Raji (cell line): Measurements from ENCODE around the gene DUOX2.
A peak's percentile ranks its signal among the peaks of the same experiment; 100 is the strongest.

Experiments
- POLR2A ChIP-seq: IDR thresholded peaks from 2 replicates; pipeline ENCODE4 v1.6.1; 2011; ENCODE audit warnings: low read depth, low read length, control low read depth; ENCODE audit not compliant: insufficient read depth

DUOX2 gene

DNA sequence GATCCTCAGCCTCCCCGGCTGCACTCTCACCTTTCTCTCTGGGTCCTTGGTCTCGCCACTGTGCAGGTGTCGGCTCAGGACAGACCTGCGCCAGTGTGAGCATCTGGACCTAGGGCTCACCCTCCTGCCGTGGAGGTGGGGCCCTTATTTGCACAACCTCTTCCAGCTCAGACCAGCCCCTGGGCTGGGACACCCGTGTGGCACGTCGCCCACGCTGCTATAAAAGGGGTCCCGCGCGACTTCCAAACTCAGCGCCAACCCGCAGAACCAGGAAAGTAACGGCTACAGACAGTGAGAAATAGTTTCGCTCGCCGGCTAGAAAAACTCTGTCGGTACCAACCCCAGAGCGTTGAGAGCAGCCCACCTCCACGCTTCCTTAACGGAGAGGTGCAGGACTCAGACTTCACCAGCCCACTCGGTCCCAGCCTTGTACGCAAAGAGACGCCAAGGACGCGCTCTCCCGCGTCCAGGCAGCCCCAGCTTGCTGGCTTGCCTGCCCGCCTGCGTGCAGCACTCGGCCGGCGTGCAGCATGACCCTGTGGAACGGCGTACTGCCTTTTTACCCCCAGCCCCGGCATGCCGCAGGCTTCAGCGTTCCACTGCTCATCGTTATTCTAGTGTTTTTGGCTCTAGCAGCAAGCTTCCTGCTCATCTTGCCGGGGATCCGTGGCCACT, at the start of gene DUOX2, which contains the start of gene DUOXA2:
TSS of gene DUOX2 (minus strand) at position 97 of the 675 bp plus-strand sequence. CDS start 761 bp downstream, outside the sequence.
TSS of gene DUOXA2 (plus strand) at position 251 of the 675 bp plus-strand sequence. CDS start at position 531, 280 bp downstream.
- no peak for TF ChIP-seq POLR2A

- no peak for TF ChIP-seq POLR2A
Measured at GRCh38 chr15:45163508-45163856, 49.5 kb upstream of the DUOX2 start.

- 0 out of 2 replicates have a peak, but pooled peaks have one; percentile 13 for TF ChIP-seq POLR2A
Measured at GRCh38 chr15:45162771-45163507, 49.0 kb upstream of the DUOX2 start.

- no peak for TF ChIP-seq POLR2A
Measured at GRCh38 chr15:45161666-45162065, 47.7 kb upstream of the DUOX2 start.

DNA sequence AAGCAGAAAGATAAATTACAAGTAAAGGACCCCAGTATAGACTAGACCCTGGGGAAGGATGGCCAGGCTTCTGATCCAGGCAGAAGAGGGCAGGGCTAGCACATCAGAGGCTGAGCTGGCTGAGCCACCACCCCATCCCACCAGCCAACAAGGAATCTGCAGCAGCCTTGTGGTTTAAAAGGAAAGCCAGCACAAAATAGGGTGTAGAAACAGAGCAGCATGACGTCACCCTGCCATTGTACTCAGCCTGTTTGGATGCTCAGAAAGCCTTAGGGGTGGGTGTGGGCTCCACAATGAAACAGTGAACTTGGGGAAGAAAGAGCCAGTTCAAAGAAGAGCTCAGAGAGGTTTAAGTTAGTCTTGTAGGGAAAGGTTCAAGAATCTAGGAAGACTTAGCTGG, 44.0 kb upstream of the DUOX2 start:
- no peak for TF ChIP-seq POLR2A

DNA sequence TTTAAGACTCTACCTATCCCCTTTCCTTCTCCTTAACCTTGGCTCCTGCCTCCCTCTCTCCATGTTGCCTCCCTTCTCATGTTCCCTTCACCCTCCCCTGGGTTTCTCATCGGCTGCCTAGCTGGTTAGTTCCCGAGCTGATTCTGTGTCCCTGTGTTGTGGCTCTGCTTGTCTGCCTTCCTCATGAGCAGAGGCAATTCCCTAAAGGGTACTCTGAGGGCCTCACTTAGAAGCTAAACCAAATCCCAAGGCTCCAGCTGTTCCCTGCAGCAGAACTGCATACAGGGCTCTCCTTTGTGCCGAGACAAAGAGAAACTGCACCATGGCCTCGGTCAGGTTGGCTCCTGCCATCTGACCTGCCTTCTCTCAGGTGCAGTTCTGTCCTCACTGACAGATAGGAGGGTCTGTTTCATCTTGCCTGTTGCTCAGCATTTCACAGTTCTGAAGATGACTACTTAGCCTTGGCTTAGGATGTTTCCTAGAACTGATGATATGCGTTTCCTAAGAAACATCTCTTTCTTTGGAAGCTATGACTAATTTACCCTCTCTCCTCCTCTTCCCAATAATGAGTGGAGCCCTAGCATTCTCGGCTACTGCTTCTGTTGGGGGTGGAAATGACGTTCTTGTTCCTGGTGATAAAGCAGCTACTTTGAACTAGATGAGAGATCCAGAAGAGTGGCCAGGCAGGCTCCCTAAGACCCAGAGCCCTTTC, 42.9 kb upstream of the DUOX2 start:
- no peak for TF ChIP-seq POLR2A

GRCh38 chr15:45155739-45156138, 41.8 kb upstream of the DUOX2 start:
- no peak for TF ChIP-seq POLR2A

- no peak for TF ChIP-seq POLR2A
Measured at GRCh38 chr15:45151998-45152828, 38.2 kb upstream of the DUOX2 start.

GRCh38 chr15:45150997-45151396, 37.0 kb upstream of the DUOX2 start:
- no peak for TF ChIP-seq POLR2A

DNA sequence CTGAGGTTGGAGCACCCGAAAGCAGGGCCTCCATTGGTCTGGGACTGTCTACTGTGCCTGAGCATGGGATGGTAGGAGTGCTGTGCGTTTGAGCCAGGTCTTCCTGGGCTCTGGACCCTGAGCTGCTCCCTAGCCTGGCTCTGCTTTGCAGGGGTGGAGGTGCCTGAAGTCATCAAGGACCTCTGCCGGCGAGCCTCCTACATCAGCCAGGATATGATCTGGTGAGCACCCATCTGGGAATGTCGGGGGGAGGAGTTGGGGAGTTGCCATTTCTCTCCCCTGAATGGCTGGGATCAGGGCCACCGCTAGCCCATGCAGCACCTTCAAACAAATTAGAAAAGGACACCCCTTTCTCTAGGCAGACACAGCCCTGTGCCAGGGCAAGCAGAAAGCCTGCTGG, 36.5 kb upstream of the DUOX2 start:
- no peak for TF ChIP-seq POLR2A

DNA sequence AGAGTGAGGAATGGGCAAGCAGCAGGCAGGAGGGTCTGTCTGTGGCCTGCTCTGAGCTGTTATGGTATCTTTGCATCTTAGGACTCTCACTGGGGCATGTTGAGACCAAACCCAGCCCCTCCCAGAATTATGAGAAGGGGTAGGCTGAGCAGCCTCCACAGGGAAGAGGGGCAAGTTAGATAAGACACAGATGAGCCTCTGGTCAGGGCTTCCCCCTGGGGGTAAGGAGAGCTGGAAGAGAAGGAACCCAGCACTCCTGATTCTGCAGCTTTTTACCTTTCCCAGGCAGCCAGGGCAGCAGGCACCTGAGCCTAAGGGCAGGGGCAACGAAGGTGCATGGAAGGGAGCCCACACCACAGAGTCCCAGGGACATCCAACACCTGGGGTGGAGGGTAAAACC, 35.1 kb upstream of the DUOX2 start:
- no peak for TF ChIP-seq POLR2A

DNA sequence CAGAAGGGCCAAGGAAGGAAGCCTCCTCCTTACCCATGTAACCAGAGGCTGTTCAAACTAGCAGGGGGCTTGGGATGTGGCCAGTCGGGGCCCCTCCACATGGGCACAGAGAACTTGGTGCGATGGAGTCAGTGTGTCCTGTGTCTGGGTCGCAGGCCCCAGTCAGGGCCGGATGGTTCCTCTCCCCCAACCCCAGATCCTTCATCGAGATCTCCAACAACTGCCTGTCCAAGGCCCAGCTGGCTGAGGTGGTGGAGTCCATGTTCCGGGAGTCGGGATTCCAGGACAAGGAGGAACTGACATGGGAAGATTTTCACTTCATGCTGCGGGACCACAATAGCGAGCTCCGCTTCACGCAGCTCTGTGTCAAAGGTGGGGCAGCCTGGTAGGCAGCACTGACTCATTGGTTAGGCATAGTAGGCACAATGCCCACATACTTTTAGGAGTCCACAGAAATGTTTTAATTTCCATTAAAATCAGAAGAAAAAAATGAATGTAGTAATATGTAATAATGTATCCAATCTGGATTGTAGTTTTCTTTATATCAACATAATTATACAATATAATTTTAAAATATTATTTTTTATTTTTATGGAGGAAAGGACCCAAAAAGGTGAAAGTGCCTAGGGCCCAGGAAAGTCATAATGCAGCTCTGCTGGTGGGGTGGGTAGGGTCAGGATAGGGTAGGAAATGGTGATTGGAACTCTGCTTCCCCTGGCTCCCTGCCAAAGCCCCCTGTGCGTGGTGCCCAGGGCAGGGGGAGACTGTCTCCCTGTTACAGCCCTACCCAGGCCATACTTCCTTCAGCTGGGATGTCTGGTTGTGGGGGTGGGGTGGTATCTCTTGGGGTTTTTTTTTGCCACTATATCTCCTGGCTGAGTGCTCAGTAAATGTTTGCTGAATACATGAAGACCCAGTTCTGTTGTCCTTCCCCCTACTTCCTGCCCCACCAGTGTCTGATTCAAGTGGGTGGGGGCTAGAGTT, 34.4 kb upstream of the DUOX2 start:
- no peak for TF ChIP-seq POLR2A

- TF ChIP-seq POLR2A = no peak
Measured at GRCh38 chr15:45147606-45148005, 33.6 kb upstream of the DUOX2 start.

GRCh38 chr15:45146405-45146804, 32.4 kb upstream of the DUOX2 start:
- no peak for TF ChIP-seq POLR2A

DNA sequence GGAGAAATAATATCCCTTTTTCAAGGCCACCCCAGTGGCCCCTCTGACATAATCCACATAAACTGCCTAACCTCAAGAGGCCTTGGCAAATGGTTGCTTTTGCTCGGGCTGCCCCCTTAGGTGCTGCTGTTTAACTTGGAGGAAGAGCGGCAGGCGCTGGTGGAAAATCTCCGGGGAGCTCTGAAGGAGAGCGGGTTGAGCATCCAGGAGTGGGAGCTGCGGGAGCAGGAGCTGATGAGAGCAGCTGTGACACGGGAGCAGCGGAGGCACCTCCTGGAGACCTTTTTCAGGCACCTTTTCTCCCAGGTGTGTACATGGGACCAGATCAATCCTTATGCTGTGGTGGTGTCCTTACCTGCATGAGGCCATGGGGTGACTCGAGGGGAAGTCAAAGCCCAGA, 30.8 kb upstream of the DUOX2 start:
- no peak for TF ChIP-seq POLR2A
